GM21515 (cell line): ENCODE data around the gene PSME3IP1.

ENCODE experiments used
- ATAC-seq: cut with Tn5 transposase; IDR thresholded peaks from one replicate; pipeline ENCODE4 v1.9.1; 2021; ENCODE audit not compliant: unreplicated experiment

The PSME3IP1 gene

GRCh38 chr16:57146040-57146647, 39.7 kb downstream of the PSME3IP1 start:
- no peak for ATAC-seq

GRCh38 chr16:57145046-57146021, 40.5 kb downstream of the PSME3IP1 start:
- no peak for ATAC-seq

DNA sequence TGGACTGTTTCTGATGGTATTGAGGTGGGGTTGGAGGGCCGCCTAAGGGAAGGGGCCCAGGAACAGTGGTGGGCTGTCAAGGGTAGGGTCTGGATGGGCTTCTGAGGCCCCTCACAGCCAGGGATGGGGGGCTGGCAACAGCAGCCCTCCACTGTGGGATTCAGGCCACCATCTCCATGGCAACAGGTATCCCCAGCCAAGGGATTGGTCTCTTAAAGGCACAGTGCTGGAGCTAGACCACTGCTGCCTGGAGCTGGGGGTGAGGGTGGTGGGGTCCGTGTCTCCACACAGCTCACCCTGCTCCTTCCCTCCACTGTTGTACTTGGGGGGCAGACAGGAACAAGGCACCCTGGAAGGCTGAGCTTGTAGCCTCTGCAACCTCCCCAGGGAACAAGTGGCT, 41.8 kb downstream of the PSME3IP1 start:
- no peak for ATAC-seq

DNA sequence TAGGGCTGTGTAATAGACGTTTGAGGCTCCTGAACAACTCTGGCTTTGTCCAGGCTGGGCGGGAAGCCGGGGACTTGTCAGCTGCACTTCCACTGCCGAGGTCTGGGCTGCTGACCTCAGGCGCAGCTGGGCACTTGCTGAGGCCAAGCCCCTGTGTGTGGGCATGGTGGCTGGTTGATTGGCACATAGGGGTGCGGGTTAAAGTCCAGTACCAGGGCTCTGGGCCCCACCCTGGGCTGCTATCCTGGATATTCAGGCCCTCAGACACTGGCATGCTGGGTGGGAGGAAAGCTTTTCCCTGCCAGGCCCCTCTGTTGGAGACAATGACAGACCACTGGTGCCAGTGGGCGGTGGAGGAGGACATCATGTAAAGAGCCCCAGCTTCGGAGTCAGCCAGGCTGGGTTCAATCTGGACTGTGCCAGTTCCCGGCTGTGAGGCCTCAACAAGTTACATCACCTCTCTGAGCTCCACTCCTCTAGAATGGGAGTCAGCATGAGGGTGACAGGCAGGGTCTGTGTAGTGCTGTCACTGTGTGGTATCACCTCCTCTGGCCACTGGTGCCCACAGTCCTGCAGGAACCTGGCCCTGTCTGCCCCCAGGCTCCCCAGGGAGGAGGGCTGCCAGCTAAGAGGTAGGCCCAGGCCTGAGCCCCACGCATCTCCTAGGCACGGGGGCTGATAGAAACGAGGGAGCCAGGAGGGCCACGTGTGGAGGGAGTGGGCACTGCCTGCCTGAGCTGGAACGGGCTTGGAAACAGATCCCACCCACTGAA, 42.5 kb downstream of the PSME3IP1 start:
- no peak for ATAC-seq

DNA sequence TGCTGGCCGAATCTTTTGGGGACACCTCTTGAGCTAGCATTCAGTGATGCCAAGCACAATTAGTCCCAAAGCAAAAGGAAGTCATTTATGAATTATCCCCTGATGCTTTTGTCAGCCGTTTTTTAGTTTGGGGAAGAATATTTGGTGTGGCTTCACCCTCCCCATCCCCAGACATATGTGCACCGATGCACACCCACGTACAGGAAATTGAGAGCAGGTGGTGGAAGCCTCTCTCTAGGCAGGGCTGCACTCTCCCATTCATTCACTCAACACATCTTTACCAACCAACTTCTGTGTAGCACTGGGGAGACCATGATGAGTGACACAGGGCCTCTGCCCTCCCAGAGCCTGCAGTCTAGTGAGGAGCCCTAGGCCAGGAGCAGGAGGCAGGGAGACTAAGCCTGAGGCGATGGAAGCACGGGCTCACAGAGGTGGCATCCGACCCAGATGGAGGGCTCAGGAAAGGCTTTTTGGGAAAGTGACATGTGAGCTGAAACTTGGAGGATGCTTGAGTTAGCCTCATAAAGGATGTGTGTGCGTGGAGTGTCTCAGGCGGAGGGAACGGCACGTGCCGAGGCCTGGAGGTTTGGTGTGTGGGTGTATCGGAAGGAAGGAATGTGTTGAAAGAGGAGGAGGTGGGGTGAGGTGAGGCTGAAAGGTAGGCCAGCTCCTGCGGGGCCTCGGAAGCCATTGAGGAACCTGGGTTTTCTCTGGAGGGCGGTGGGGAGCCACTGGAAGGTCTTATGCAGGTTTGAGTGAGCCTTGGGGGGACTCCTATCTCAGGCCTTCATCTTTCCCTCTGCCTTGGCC, 43.8 kb downstream of the PSME3IP1 start:
- no peak for ATAC-seq

DNA sequence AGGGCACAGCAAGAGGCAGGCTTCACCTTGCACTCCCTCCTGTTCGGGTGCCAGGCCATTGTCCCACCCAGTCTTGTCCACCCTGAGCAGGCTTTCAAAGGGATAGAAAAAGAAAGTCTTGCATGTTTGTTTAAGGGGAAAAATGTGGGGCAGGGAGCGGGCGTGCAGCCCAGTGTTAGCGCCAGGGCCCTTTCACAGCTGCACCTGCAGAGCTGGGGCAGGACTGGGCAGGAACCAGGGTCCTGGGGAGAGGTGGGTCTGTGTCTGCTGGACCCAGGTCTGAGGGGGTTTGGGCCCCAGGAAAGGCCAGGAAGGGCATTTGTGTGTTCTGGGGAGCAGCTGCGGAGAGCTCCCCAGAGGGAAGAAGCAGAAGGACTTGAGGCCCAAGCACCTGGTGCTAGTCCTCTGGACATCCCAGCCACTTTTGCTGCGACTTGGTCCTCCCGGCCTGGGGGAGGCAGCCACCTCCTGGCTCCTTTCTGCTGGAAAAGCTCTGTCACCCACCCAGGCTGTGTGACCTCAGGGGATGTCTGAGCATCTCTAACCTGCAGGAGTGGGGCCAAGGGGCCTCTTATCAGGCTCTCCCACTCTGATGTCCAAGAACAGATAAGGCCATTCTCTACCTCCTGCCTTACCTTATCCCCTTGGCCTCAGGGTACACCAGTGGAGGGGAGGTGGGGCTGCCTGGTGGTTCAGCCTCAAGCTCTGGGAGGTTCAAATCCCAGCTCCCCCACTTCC, 44.7 kb downstream of the PSME3IP1 start:
- no peak for ATAC-seq

GRCh38 chr16:57138281-57138935, 47.4 kb downstream of the PSME3IP1 start:
- ATAC-seq = no peak

GRCh38 chr16:57137566-57138273, 48.1 kb downstream of the PSME3IP1 start:
- no peak for ATAC-seq

DNA sequence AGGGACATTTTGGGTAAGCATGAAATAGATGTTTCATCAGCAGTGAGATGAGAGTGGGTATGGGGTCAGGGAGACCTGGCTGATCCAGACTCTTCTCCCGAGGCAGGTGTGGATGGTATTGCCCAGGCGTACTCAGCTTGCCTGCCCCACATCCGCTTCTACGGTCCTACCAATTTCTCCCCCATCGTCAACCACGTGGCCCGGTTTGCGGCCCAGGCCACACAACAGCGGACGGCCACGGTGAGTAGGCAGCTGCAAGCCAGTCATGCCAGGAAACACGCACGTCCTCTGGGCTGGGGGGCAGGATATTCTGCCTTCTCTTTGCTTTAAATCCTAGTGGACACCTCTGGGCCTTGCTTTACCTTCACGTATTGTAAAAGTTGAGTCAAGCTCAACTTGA, 48.8 kb downstream of the PSME3IP1 start:
- no peak for ATAC-seq

DNA sequence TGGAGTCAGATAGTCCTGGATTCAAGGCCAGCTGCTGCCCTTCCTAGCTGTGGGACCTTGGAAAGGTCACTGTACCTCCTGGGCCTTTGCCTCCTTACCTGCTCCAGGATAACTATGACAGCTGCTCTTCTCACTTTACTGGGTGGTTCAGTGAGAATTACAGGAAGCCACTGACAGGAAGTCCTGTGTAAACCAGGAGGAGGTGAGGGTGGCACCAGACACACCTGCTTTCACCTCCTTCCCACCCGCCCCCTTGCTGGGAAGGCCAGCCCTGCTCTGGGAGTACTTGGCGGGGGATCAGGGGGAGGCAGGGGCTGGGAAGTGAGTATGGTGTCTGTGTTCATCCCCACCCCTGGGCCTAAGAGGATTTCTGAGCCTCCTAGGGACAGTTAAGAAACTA, 50.9 kb downstream of the PSME3IP1 start:
- ATAC-seq = no peak

DNA sequence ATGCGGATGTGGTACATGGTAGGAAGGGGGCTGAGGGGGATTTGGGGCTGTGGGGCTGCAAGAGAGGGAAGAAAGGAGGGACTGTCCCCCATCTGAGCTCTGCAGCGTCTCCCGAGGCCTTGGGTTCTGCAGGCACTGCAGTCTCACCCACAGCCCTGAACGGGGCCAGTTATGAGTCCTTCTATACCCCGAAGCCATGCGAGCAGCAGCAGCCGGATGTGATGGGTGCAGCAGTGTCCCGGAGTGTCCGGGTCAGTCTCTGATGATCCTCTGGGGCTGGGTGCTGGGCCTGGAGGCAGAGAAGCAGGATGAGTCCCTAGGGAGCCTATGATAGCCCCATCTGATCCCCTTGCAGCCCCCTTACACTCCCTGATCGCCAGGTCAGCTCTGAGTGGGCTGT, 52.0 kb downstream of the PSME3IP1 start:
- ATAC-seq = no peak

DNA sequence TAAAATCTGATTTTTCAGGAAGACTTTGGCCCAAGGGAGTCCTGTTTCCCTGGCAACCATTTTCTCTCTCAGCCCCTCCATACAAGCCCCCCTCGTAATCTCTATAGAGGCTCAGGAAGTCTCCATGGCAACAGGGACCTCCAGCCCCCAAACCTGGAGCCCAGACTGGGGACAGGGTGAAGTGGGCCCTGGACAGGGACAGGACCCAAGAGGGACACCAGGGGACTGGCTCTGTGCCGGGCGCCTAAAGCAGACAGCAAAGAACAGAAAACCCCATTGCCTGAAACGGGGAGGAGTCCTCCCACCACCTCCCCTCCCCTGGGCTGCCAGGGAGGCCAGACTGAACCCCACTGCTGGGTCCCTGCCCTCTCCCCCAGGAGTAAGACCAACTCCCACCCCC, 52.8 kb downstream of the PSME3IP1 start:
- no peak for ATAC-seq

- ATAC-seq = no peak
Measured at GRCh38 chr16:57132470-57132869, 53.4 kb downstream of the PSME3IP1 start.

GRCh38 chr16:57131351-57131970, 54.4 kb downstream of the PSME3IP1 start:
- ATAC-seq = no peak

- no peak for ATAC-seq
Measured at GRCh38 chr16:57130950-57131321, 54.9 kb downstream of the PSME3IP1 start.

GRCh38 chr16:57128771-57129389, 57.0 kb downstream of the PSME3IP1 start:
- no peak for ATAC-seq

DNA sequence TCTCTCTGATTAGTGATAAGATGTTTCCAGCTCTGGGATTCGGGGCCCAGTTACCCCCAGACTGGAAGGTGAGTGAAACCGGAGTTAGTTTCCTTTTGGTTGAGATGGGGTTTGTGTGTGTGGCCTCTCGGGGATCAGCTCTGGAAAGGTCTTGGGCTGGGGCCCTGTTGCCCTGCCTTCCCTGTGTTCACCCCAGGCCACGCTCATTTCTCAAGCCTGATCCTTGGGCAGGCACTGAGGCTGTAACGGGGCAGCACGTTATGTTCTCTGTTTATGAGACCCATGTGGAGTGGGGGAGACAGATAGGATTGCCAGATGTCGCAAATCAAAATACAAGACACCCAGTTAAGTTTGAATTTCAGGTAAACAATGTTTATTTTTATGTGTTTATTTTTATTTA, 58.0 kb downstream of the PSME3IP1 start:
- no peak for ATAC-seq
